Measurements from ENCODE around the gene KYNU. TPM values are rescaled to one million over a fixed set of nuclear protein-coding genes. Genes with fewer than 3 reads are reported as not detected.
"Not testable (repeated sequence)": the region's sequence is repeated elsewhere in the genome, so short reads cannot be mapped to it uniquely, and the experiment has no call there.

The KYNU gene
- total RNA-seq, 2 donors from 2014 or later = 0.52 to 0.94 TPM

GRCh38 chr2:143063612-143064200 is 186.2 kb downstream of the KYNU start:
- Histone ChIP-seq H3K27ac (no peak overlapping the region), H3K9me3 (peaks cover 0 to 8% of the 10 kb centered on the region in 2 donors), H3K27me3 (no peaks in the 10 kb centered on the region), H3K4me1 (no peaks in the 10 kb centered on the region), H3K4me3 (no peak overlapping the region), H3K36me3 (no peaks in the 10 kb centered on the region)
- TF ChIP-seq CTCF (IDR thresholded peaks at IDR 0.05) = no peak
- no peak for DNase-seq (ENCODE audit: low spot score)

GRCh38 chr2:143068094-143068493 is 190.6 kb downstream of the KYNU start:
- peaks cover 0 to 8% of the 10 kb centered on the region in 2 donors for H3K9me3 ChIP-seq
- no peak overlapping the region for H3K4me3 ChIP-seq
- H3K27me3 ChIP-seq = no peaks in the 10 kb centered on the region
- no peaks in the 10 kb centered on the region for H3K4me1 ChIP-seq
- no peak for TF ChIP-seq CTCF (IDR thresholded peaks at IDR 0.05)
- no peak for DNase-seq (ENCODE audit: low spot score)
- H3K27ac ChIP-seq = no peak overlapping the region
- H3K36me3 ChIP-seq = no peaks in the 10 kb centered on the region

GRCh38 chr2:143068509-143068908 is 191.0 kb downstream of the KYNU start:
- no peak overlapping the region for H3K4me3 ChIP-seq
- TF ChIP-seq CTCF (IDR thresholded peaks at IDR 0.05) = no peak
- DNase-seq (ENCODE audit: low spot score) = no peak
- H3K9me3 ChIP-seq = peaks cover 0 to 8% of the 10 kb centered on the region in 2 donors
- no peaks in the 10 kb centered on the region for H3K27me3 ChIP-seq
- H3K4me1 ChIP-seq = no peaks in the 10 kb centered on the region
- H3K27ac ChIP-seq = no peak overlapping the region
- H3K36me3 ChIP-seq = no peaks in the 10 kb centered on the region

GRCh38 chr2:143070704-143071103 is 193.2 kb downstream of the KYNU start:
- Histone ChIP-seq H3K27me3 (no peaks in the 10 kb centered on the region), H3K4me1 (no peaks in the 10 kb centered on the region), H3K27ac (no peak overlapping the region), H3K36me3 (no peaks in the 10 kb centered on the region), H3K9me3 (no peaks in the 10 kb centered on the region), H3K4me3 (no peak overlapping the region)
- no peak for DNase-seq (ENCODE audit: low spot score)
- TF ChIP-seq CTCF (IDR thresholded peaks at IDR 0.05) = no peak

GRCh38 chr2:143071185-143071876 is 193.9 kb downstream of the KYNU start:
- Histone ChIP-seq H3K36me3 (no peaks in the 10 kb centered on the region), H3K9me3 (no peaks in the 10 kb centered on the region), H3K4me3 (no peak overlapping the region), H3K4me1 (no peaks in the 10 kb centered on the region), H3K27ac (no peak overlapping the region), H3K27me3 (no peaks in the 10 kb centered on the region)
- no peak for DNase-seq (ENCODE audit: low spot score)
- no peak for TF ChIP-seq CTCF (IDR thresholded peaks at IDR 0.05)

- H3K27ac ChIP-seq; H3K9me3 ChIP-seq; DNase-seq (ENCODE audit: low spot score); H3K4me1 ChIP-seq; H3K36me3 ChIP-seq; H3K4me3 ChIP-seq; H3K27me3 ChIP-seq: not testable (repeated sequence)
Observed at GRCh38 chr2:143074913-143075312, 197.4 kb downstream of the KYNU start.

All from right atrium auricular region (tissue), 2 donors.